PC-9 (cell line): Measurements from ENCODE around the gene WDFY3.

Source experiments
- EZH2 ChIP-seq: fragments of 200-600 bp; sonication (generic); IDR thresholded peaks from 2 replicates; pipeline ENCODE4 v1.8.0; 2017; ENCODE audit warnings: antibody characterized with exemption, low read depth
- TF ChIP-seq, protein P1 (sequence below): fragments of 200-600 bp; sonication (generic); conservative IDR thresholded peaks from 2 replicates; pipeline ENCODE4 v1.6.1; 2017; ENCODE audit warnings: mixed run types, antibody characterized with exemption, mild to moderate bottlenecking, moderate library complexity

DNA sequence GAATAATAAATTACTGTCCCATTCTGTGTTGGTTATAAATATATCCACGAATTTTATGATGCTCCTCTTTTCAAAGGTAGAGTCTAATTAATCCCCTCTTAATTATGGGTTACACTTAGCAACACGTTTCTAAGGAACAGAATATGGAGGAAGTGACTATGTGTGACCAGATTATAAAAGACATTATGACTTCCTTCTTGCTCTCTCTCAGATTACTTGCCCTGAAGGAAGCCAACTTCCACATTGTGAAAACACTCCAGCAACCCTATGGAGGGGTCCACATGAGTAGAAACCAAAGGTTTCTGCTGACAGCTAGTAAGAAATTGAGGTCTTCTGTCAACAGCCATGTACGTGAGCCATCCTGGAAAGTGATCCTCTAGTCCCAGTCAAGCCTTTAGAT, 59.3 kb downstream of the WDFY3 start:
- TF ChIP-seq, protein P1, sequence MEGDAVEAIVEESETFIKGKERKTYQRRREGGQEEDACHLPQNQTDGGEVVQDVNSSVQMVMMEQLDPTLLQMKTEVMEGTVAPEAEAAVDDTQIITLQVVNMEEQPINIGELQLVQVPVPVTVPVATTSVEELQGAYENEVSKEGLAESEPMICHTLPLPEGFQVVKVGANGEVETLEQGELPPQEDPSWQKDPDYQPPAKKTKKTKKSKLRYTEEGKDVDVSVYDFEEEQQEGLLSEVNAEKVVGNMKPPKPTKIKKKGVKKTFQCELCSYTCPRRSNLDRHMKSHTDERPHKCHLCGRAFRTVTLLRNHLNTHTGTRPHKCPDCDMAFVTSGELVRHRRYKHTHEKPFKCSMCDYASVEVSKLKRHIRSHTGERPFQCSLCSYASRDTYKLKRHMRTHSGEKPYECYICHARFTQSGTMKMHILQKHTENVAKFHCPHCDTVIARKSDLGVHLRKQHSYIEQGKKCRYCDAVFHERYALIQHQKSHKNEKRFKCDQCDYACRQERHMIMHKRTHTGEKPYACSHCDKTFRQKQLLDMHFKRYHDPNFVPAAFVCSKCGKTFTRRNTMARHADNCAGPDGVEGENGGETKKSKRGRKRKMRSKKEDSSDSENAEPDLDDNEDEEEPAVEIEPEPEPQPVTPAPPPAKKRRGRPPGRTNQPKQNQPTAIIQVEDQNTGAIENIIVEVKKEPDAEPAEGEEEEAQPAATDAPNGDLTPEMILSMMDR: no peak
- TF ChIP-seq EZH2: no peak
